ENCODE results near the gene ABR.

The ABR gene

GRCh38 chr17:1011138-1011537, 168.6 kb downstream of the ABR start:
- TF ChIP-seq CTCF (conservative IDR thresholded peaks at IDR 0.05; ENCODE audit: low read length) = no peak
- H3K4me3 ChIP-seq (ENCODE audit: low read length) = no peak overlapping the region
- no peak for DNase-seq (ENCODE audit: low read depth)

GRCh38 chr17:1010586-1010985, 169.2 kb downstream of the ABR start:
- TF ChIP-seq CTCF (conservative IDR thresholded peaks at IDR 0.05; ENCODE audit: low read length) = no peak
- H3K4me3 ChIP-seq (ENCODE audit: low read length) = no peak overlapping the region
- no peak for DNase-seq (ENCODE audit: low read depth)

GRCh38 chr17:1010086-1010450, 169.7 kb downstream of the ABR start:
- no peak overlapping the region for H3K4me3 ChIP-seq (ENCODE audit: low read length)
- no peak for DNase-seq (ENCODE audit: low read depth)
- TF ChIP-seq CTCF (conservative IDR thresholded peaks at IDR 0.05; ENCODE audit: low read length) = no peak

GRCh38 chr17:1009229-1010085, 170.3 kb downstream of the ABR start:
- no peak for TF ChIP-seq CTCF (conservative IDR thresholded peaks at IDR 0.05; ENCODE audit: low read length)
- no peak overlapping the region for H3K4me3 ChIP-seq (ENCODE audit: low read length)
- DNase-seq (ENCODE audit: low read depth) = no peak

GRCh38 chr17:1008008-1008761, 171.6 kb downstream of the ABR start:
- no peak overlapping the region for H3K4me3 ChIP-seq (ENCODE audit: low read length)
- peak; percentile 34 for DNase-seq (ENCODE audit: low read depth)
- TF ChIP-seq CTCF (conservative IDR thresholded peaks at IDR 0.05; ENCODE audit: low read length) = no peak

- no peak for DNase-seq (ENCODE audit: low read depth)
- no peak for TF ChIP-seq CTCF (conservative IDR thresholded peaks at IDR 0.05; ENCODE audit: low read length)
- no peak overlapping the region for H3K4me3 ChIP-seq (ENCODE audit: low read length)
Observed at GRCh38 chr17:1007310-1008007, 172.3 kb downstream of the ABR start.

All from AG10803 (cell line).